ENCODE data around the gene EIF4A3. TPM values are rescaled to one million over a fixed set of nuclear protein-coding genes. Genes with fewer than 3 reads are reported as not detected.

EIF4A3 gene
- total RNA-seq, 1 experiment from 2014 or later: 169 TPM

DNA sequence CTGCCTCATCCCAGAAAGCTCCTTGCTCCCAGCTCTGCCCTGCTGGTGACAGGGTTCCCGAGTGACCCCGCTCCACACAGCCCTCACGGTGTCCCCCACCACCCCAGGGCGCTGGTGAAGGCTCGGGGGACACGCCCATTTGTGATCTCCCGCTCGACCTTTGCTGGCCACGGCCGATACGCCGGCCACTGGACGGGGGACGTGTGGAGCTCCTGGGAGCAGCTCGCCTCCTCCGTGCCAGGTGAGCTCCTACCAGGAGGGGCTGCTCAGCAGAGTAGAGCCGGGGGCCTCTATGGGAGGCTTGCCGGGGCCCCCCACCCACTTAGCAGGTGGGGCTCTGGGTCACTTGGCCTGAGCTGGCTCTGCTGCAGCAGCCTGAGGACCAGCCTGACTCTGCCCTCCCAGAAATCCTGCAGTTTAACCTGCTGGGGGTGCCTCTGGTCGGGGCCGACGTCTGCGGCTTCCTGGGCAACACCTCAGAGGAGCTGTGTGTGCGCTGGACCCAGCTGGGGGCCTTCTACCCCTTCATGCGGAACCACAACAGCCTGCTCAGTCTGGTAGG, 34.4 kb downstream of the EIF4A3 start:
- DNase-seq (ENCODE audit: low read depth, low spot score) (no peak), ATAC-seq (no peak)
- Histone ChIP-seq H3K27me3 (ENCODE audit: control insufficient read depth, insufficient read depth, low read length) (no peaks in the 10 kb centered on the region), H3K36me3 (ENCODE audit: control insufficient read depth, insufficient read depth, low read length) (no peaks in the 10 kb centered on the region), H3K4me1 (ENCODE audit: control insufficient read depth, insufficient read depth, low read length) (no peaks in the 10 kb centered on the region; the same call in 1 of the 2 replicates), H3K9me3 (ENCODE audit: control insufficient read depth, insufficient read depth, low read depth, low read length) (no peaks in the 10 kb centered on the region), H3K4me3 (ENCODE audit: low read depth in 2 of 2, low read length in 2 of 2) (no peak overlapping the region), H3K27ac (ENCODE audit: low read length) (no peak overlapping the region)
- ChIA-PET CTCF (no interaction called here), POLR2A (no interaction called here)
- no TSS peak for BruUV-seq (replicated peaks)
- TF ChIP-seq, protein P1, sequence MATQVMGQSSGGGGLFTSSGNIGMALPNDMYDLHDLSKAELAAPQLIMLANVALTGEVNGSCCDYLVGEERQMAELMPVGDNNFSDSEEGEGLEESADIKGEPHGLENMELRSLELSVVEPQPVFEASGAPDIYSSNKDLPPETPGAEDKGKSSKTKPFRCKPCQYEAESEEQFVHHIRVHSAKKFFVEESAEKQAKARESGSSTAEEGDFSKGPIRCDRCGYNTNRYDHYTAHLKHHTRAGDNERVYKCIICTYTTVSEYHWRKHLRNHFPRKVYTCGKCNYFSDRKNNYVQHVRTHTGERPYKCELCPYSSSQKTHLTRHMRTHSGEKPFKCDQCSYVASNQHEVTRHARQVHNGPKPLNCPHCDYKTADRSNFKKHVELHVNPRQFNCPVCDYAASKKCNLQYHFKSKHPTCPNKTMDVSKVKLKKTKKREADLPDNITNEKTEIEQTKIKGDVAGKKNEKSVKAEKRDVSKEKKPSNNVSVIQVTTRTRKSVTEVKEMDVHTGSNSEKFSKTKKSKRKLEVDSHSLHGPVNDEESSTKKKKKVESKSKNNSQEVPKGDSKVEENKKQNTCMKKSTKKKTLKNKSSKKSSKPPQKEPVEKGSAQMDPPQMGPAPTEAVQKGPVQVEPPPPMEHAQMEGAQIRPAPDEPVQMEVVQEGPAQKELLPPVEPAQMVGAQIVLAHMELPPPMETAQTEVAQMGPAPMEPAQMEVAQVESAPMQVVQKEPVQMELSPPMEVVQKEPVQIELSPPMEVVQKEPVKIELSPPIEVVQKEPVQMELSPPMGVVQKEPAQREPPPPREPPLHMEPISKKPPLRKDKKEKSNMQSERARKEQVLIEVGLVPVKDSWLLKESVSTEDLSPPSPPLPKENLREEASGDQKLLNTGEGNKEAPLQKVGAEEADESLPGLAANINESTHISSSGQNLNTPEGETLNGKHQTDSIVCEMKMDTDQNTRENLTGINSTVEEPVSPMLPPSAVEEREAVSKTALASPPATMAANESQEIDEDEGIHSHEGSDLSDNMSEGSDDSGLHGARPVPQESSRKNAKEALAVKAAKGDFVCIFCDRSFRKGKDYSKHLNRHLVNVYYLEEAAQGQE (IDR thresholded peaks at IDR 0.05; ENCODE audit: insufficient read depth in 1 of 2, low read depth in 2 of 2, low read length in 1 of 2): no peak
- no peak for TF ChIP-seq SIN3A (IDR thresholded peaks at IDR 0.05; ENCODE audit: borderline replicate concordance, insufficient read depth, low read depth, low read length)
- TF ChIP-seq, protein P2, sequence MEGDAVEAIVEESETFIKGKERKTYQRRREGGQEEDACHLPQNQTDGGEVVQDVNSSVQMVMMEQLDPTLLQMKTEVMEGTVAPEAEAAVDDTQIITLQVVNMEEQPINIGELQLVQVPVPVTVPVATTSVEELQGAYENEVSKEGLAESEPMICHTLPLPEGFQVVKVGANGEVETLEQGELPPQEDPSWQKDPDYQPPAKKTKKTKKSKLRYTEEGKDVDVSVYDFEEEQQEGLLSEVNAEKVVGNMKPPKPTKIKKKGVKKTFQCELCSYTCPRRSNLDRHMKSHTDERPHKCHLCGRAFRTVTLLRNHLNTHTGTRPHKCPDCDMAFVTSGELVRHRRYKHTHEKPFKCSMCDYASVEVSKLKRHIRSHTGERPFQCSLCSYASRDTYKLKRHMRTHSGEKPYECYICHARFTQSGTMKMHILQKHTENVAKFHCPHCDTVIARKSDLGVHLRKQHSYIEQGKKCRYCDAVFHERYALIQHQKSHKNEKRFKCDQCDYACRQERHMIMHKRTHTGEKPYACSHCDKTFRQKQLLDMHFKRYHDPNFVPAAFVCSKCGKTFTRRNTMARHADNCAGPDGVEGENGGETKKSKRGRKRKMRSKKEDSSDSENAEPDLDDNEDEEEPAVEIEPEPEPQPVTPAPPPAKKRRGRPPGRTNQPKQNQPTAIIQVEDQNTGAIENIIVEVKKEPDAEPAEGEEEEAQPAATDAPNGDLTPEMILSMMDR (IDR thresholded peaks at IDR 0.05): no peak
- TF ChIP-seq POLR2AphosphoS5 (IDR thresholded peaks at IDR 0.05; ENCODE audit: low read depth, low read length): no peak
- TF ChIP-seq TCF7L2 (IDR thresholded peaks at IDR 0.05; ENCODE audit: low read depth, low read length): no peak
- in situ Hi-C loops (cut with HindIII; ENCODE audit: low pct_unique_long_range_greater_than_20kb, low sequenced_read_pairs): no loop called here
- intact Hi-C loops (cut with micrococcal nuclease; ENCODE audit: unreplicated experiment): no loop called here

GRCh38 chr17:80111702-80112470, 35.0 kb downstream of the EIF4A3 start:
- ChIA-PET CTCF (no interaction called here), POLR2A (no interaction called here)
- TF ChIP-seq, protein P1 (IDR thresholded peaks at IDR 0.05; ENCODE audit: insufficient read depth in 1 of 2, low read depth in 2 of 2, low read length in 1 of 2): no peak
- TF ChIP-seq TCF7L2 (IDR thresholded peaks at IDR 0.05; ENCODE audit: low read depth, low read length) (no peak), SIN3A (IDR thresholded peaks at IDR 0.05; ENCODE audit: borderline replicate concordance, insufficient read depth, low read depth, low read length) (no peak), POLR2AphosphoS5 (IDR thresholded peaks at IDR 0.05; ENCODE audit: low read depth, low read length) (no peak)
- TF ChIP-seq, protein P2 (IDR thresholded peaks at IDR 0.05): no peak
- Histone ChIP-seq H3K27me3 (ENCODE audit: control insufficient read depth, insufficient read depth, low read length) (no peaks in the 10 kb centered on the region), H3K4me1 (ENCODE audit: control insufficient read depth, insufficient read depth, low read length) (no peaks in the 10 kb centered on the region; the same call in 1 of the 2 replicates), H3K27ac (ENCODE audit: low read length) (no peak overlapping the region), H3K4me3 (ENCODE audit: low read depth in 2 of 2, low read length in 2 of 2) (no peak overlapping the region), H3K9me3 (ENCODE audit: control insufficient read depth, insufficient read depth, low read depth, low read length) (no peaks in the 10 kb centered on the region), H3K36me3 (ENCODE audit: control insufficient read depth, insufficient read depth, low read length) (no peaks in the 10 kb centered on the region)
- peak; percentile 55 for ATAC-seq
- intact Hi-C loops (cut with micrococcal nuclease; ENCODE audit: unreplicated experiment) (no loop called here), in situ Hi-C loops (cut with HindIII; ENCODE audit: low pct_unique_long_range_greater_than_20kb, low sequenced_read_pairs) (no loop called here)
- no peak for DNase-seq (ENCODE audit: low read depth, low spot score)
- no TSS peak for BruUV-seq (replicated peaks)

All from Panc1 (cell line).